Putamen (tissue), 1 donor: ENCODE results near the gene GABRR1.
A peak's percentile ranks its signal among the peaks of the same experiment; 100 is the strongest.
"Not testable (repeated sequence)": the region's sequence is repeated elsewhere in the genome, so short reads cannot be mapped to it uniquely, and the experiment has no call there.

Experiments used
- DNase-seq: peaks from one replicate; pipeline ENCODE4 v3.0.0-alpha.2; 2016; ENCODE audit warnings: low spot score

The GABRR1 gene

GRCh38 chr6:89217299-89217910 is at the start of gene GABRR1:
TSS of gene GABRR1 (minus strand) at chr6:89217358. CDS start at chr6:89217322, 36 bp downstream.
- DNase-seq = no peak

GRCh38 chr6:89264296-89264695 is 47.1 kb upstream of the GABRR1 start:
- DNase-seq = no peak

GRCh38 chr6:89260832-89261231 is 43.7 kb upstream of the GABRR1 start:
- DNase-seq = no peak

DNA sequence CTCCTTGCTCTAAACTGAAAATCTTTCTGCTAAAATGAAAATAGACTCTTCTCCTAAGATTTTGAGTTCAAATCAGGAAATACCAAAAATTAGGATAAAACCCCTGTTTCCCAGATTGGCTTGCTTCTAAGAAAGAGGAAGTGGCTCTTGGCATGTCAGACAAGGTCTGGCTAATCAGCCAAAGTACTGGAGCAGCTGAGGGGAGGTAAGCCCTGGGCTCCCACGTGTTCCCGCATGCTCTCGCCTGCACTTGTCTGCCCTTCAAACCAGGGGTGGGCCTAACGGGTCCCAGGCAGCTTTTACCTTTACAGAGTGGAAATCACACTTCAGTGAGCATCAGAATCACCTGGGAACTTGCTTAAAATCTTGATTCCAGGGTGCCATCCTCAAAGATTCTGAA is 43.2 kb upstream of the GABRR1 start:
- no peak for DNase-seq

DNA sequence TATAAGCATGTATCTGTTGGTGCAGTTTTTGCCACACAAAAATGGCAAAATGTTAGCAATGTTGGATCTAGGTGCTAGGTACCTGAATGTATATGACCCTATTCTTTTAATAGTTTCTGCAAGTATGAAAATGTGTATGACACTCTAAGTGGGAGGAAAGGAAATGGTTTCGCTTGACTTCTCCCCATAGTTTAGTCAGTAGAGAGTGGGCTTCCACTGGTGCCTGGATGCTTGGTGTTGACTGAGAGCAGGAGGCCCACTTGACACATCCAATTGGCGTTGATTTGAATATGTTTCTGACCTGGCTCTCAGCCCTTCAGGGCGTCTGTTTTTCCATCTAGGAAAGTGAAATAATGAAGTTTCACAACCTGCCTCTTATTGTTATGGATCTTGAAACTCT is 41.8 kb upstream of the GABRR1 start:
- DNase-seq = no peak

DNA sequence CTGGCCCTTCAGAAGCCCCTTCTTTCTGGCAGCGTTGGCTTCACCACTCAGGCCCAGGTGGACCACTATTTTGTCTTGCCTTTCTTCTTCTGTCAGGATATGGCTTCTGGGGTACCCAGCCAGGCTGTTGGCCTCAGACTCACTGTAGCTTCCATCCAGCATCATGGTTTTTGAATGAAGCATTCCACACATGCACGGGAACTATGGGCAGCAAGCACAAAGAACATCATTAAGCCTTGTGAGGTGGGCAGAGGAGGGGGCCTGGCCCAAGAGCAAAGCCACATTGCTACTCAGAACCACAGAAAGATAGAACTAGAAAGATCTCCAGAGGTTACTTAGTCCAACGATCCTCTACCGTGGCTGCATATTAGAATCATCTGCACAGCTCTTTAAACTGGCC is 40.6 kb upstream of the GABRR1 start:
- DNase-seq = no peak

GRCh38 chr6:89257346-89257745 is 40.2 kb upstream of the GABRR1 start:
- DNase-seq = no peak

GRCh38 chr6:89255417-89255816 is 38.3 kb upstream of the GABRR1 start:
- no peak for DNase-seq

DNA sequence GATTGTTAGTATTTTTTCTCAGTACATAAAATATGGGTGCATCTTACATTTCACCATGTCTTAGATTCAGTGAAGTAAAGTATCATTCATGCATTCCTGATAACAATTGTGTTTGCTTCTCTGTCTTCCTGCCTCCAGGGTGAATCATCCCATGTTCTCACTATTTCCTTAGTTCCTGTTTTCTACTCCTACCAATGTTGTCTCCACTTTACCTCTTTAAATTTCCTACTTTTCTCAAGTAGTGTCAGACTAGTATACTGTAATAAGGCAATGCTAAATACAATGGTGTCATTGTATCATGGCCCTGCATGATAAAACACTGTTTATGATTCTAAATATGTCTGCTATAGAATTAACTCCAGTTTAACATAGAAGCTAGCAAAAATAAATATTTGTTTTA is 37.4 kb upstream of the GABRR1 start:
- DNase-seq = no peak

- no peak for DNase-seq
Observed at GRCh38 chr6:89252907-89253306, 35.7 kb upstream of the GABRR1 start.

DNA sequence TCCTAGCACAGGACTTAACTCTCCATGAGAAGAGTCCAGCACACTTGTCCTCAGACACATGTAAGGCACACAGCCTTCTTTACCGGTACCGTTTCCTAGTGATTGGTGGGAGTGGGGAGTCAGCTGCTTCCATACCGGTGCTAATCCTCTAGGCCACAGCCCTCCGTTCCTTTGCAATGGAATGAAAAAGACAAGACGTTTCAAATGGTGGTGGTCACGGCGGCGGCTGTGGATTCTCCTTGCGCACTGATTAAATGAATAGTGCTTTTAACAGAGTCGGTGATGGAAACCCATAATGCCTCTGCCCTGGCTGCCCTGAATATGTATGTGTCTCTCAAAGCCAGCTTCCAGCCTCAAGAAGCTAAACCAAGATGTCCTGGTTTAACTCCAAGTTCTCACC is 34.8 kb upstream of the GABRR1 start:
- DNase-seq = no peak

GRCh38 chr6:89251170-89251569 is 34.0 kb upstream of the GABRR1 start:
- no peak for DNase-seq

DNA sequence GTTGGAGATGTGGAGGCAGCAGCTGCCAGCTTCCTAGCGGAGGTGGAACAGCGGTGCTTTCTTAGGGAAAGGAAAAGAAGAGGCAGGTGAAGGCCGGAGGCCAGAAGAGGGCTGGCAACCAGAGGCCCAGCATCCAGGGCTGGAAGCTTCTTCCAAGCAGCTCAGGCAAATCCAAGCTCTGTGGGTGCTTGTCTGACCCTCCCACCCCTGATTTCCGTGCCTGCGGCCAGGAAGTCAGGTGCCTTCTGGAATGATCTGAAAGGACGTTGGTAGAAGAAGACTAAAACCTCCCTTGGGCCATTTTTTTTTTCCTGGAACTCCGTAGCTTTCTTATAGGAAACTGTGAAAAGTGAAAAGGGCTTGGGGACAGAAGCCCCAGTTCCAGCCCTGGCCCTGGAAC is 33.1 kb upstream of the GABRR1 start:
- DNase-seq = no peak

DNA sequence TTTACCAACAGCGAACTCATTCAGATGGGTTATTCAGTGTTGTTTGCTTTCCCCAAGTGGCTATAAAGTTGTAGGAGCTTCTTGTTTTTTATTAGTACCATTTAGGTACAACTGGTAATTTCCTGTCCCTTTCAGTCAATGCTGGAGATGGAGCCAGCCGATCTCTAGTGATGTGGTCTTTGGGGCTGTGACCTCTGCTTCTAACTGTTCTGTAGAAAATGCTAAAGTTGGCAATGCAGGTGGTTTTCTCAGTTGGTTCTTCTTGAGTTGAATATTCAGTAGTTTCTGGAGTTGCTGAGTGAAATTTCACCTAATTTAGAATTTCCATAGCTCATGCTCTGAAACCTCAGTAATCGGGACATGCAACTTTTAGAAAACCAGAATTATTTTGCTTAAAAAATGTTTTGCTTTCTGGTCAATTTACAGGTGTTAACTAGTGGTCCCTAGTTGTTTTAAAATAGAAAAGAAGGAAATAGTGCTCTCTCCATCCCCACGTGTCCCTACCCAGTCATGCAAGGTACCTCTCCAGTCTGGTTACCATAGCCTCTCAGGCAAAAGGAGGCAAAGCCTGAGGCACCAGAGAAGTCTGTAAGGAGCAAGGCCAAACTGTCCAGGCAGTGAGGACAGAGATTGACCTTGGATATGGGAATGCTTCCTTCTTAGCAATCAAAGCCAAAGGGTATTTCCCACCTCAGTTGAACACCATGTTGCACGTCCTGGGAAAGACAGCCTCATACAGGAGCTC is 27.3 kb upstream of the GABRR1 start:
- DNase-seq = no peak

GRCh38 chr6:89243331-89243629 is 26.1 kb upstream of the GABRR1 start:
- DNase-seq = no peak

DNA sequence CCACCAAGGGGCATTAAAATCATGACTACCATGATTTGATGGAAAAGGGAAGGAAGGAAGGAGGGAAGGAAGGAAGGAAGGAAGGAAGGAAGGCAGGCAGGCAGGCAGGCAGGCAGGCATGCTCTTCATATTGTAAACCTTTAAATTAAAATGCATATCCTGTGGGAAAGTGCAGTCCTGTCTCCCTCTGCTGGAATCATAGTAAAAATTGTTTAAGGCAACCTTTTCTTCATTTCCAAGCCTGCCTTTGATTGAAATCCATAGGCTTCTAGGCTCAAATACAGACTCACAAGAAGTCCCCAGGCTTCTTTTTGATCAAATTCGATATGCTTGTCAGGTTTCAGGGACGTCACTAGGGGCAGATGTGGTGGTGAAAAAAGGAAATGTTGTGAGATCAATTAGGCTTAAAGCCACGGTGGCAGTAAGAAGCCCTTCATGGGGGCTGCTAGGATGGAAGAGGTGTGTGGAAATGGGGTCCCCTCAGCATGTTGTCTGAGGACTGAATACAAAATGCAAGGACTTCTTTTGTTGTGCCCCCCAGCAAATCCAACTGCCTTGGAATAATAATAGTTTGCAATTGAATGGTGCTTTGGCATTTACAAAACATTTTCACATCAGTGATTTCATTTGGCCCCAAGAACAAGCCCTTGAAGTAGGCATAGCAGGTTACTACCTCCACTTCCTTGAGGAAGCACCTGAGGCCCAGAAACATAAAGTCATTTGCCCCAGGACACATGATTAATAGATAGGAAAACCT is 25.6 kb upstream of the GABRR1 start:
- DNase-seq = peak; percentile 20

DNA sequence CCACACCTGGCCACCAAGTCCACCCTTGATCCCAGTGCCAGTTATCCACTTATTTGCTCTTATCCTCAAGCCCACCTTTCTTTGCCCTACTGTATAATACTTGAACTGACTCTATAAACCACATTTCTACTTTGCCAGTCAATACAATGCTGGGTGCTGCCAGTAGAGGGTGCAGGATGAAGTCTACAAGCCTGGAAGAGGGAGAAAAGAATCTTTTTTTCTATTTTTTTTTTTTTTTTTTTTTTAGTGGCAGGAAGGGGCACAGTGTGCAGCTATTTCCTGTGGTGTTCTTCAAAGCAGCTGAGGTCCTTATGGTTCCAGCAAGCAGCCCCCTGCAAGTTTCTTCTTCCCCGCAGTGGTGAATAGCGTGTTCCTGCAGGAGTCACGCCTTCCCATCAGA is 22.2 kb upstream of the GABRR1 start:
- DNase-seq = no peak

DNA sequence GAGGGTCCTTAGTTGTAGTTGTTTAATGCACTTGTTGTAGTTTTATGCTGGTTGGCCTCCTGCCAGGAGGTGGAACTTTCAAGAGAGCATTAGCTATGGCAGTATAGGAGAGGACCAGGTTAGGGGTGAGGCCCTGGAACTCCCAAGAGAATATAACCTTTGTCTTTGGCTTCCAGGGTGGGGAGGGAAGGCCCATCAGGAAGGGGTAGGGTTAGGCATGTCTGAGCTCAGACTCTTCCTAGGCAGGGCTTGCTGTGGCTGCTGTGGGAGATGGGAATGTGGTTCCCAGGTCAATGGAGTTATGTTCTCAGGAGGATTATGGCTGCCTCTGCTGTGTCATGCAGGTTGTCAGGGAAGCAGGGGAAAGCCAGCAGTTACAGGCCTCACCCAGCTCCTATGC is 20.0 kb upstream of the GABRR1 start:
- no peak for DNase-seq

GRCh38 chr6:89233605-89234004 is 16.4 kb upstream of the GABRR1 start:
- DNase-seq = not testable (repeated sequence)

- DNase-seq = no peak
Observed at GRCh38 chr6:89222712-89223039, 5.5 kb upstream of the GABRR1 start.

DNA sequence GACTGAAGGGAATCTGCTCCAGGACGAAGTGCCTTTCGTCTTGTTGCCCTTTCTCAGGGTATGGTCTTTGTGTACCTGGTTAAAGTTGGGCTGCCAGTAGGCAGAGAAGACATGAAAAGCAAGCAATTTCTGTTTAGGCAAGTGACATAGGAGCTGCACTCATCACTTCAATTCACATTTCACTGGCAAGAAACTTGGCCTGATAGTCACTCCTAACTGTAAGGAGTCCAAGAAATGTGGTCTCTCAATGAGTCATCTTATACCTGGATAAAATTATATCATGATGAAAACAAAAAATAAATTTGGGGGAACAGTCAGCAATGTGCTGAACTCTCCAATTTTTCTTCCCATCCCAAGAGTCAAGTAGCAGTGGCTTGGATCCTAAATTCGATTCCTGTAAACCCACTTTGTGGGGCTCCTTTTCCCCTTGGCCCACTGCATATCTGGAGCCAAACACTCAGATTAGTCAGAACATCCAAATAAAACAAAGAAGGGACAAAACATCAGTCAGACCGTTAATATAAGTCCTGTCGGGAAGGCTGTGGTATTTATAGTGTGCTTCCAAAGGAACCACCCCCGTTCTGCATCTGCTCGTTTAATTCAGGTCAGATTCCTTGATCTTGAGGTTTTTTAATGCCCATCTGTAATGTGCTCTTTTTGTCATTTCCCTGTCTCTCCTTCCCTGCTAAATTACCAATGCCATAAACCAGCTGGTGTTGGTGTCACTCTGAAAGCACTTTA is 5.0 kb upstream of the GABRR1 start:
- DNase-seq = no peak

DNA sequence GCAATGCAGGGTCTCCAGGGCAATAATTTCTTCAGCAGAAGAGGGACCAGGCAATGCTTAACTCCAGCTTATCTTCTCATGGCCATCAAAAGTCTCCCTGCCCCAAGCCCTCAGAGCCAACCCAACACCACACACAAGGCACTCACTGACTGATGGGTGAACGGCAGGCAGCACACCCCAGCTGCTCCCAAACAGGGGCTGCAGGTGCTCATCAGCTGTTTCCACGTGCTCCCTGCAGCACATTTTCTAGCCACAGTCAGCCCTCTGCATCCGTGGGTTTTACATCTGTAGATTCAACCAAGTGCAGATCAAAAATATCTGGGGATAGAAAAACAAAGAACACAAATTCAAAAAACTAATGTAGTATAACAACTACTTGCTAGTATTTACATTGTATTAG is 4.0 kb upstream of the GABRR1 start:
- DNase-seq = no peak

- DNase-seq = no peak
Observed at GRCh38 chr6:89216411-89216810, 747 bp downstream of the GABRR1 start.
